Islet of Langerhans (tissue), 1 donor: Measurements from ENCODE around the gene OR4Q3.
"Not testable (repeated sequence)": the region's sequence is repeated elsewhere in the genome, so short reads cannot be mapped to it uniquely, and the experiment has no call there.

Source experiments
- FAIRE-seq: peaks from one replicate; lab custom pipeline; 2011; peaks lifted over from hg19 to GRCh38; lab: Jason Lieb, UNC

Gene OR4Q3

GRCh38 chr14:19743256-19743655 is at the start of gene OR4Q3:
TSS of gene OR4Q3 (plus strand) at chr14:19743571.
- FAIRE-seq: peak; percentile 99

GRCh38 chr14:19729359-19729758 is 14.0 kb upstream of the OR4Q3 start:
- FAIRE-seq: no peak

GRCh38 chr14:19729763-19730162 is 13.6 kb upstream of the OR4Q3 start:
- no peak for FAIRE-seq

GRCh38 chr14:19733893-19734292 is 9.5 kb upstream of the OR4Q3 start:
- not testable (repeated sequence) for FAIRE-seq

- FAIRE-seq: not testable (repeated sequence)
Measured at GRCh38 chr14:19752316-19752715, 8.9 kb downstream of the OR4Q3 start.

GRCh38 chr14:19754172-19754571 is 10.8 kb downstream of the OR4Q3 start:
- FAIRE-seq: no peak

GRCh38 chr14:19771491-19771890 is 28.1 kb downstream of the OR4Q3 start:
- not testable (repeated sequence) for FAIRE-seq

GRCh38 chr14:19771895-19772430 is 28.6 kb downstream of the OR4Q3 start:
- FAIRE-seq: no peak

GRCh38 chr14:19772454-19772853 is 29.1 kb downstream of the OR4Q3 start:
- not testable (repeated sequence) for FAIRE-seq

- not testable (repeated sequence) for FAIRE-seq
Measured at GRCh38 chr14:19773204-19773603, 29.8 kb downstream of the OR4Q3 start, which contains the start of gene OR4M1. TSS of gene OR4M1 (plus strand) at chr14:19773504. CDS start at chr14:19780323, 6,819 bp downstream.

- FAIRE-seq: no peak
Measured at GRCh38 chr14:19775587-19775986, 32.2 kb downstream of the OR4Q3 start.

- not testable (repeated sequence) for FAIRE-seq
Measured at GRCh38 chr14:19785848-19786247, 42.5 kb downstream of the OR4Q3 start.

- not testable (repeated sequence) for FAIRE-seq
Measured at GRCh38 chr14:19787318-19787717, 43.9 kb downstream of the OR4Q3 start.

- FAIRE-seq: not testable (repeated sequence)
Measured at GRCh38 chr14:19788150-19788549, 44.8 kb downstream of the OR4Q3 start.

GRCh38 chr14:19796520-19797108 is 53.2 kb downstream of the OR4Q3 start:
- FAIRE-seq: not testable (repeated sequence)
